Activated naive CD8-positive, alpha-beta T cell treated with anti-CD3 and anti-CD28 coated beads, Interleukin-2, amount 50 U/mL, for 24 hours (primary cell): ENCODE results near the gene DBX2.

Experiments used
- ATAC-seq: fragments of 150-1000 bp; cut with Tn5 transposase; one replicate; pipeline ENCODE4 v1.10.0; 2021
- DNase-seq: peaks from one replicate; pipeline ENCODE4 v3.0.0; 2021
- H3K27ac Mint-ChIP-seq: one replicate; pipeline ENCODE4 v1.8.0; 2021; ENCODE audit warnings: mild to moderate bottlenecking, mixed read lengths
- H3K27me3 Mint-ChIP-seq: one replicate; pipeline ENCODE4 v1.8.0; 2021; ENCODE audit warnings: mixed read lengths
- H3K36me3 Mint-ChIP-seq: one replicate; pipeline ENCODE4 v1.8.0; 2021; ENCODE audit warnings: low read depth, mixed read lengths
- H3K4me1 Mint-ChIP-seq: one replicate; pipeline ENCODE4 v1.8.0; 2021; ENCODE audit warnings: mixed read lengths
- H3K4me3 Mint-ChIP-seq: one replicate; pipeline ENCODE4 v1.8.0; 2021; ENCODE audit warnings: mild to moderate bottlenecking, moderate library complexity, mixed read lengths
- H3K9me3 Mint-ChIP-seq: one replicate; pipeline ENCODE4 v1.8.0; 2021; ENCODE audit warnings: mixed read lengths

DBX2 gene

GRCh38 chr12:44972746-44973421 is 78.0 kb downstream of the DBX2 start:
- Mint-ChIP-seq H3K9me3 (no peaks in the 10 kb centered on the region), H3K4me3 (no peak overlapping the region), H3K36me3 (no peaks in the 10 kb centered on the region), H3K4me1 (peaks cover 5% of the 10 kb centered on the region), H3K27me3 (no peaks in the 10 kb centered on the region), H3K27ac (no peak overlapping the region)
- ATAC-seq (no peak), DNase-seq (peak; percentile 4)

- Mint-ChIP-seq H3K27ac (no peak overlapping the region), H3K4me3 (no peak overlapping the region), H3K36me3 (no peaks in the 10 kb centered on the region), H3K9me3 (peaks cover 4% of the 10 kb centered on the region), H3K27me3 (no peaks in the 10 kb centered on the region), H3K4me1 (peaks cover 5% of the 10 kb centered on the region)
- no peak for DNase-seq
- ATAC-seq: no peak
Measured at GRCh38 chr12:44968965-44969364, 81.9 kb downstream of the DBX2 start.
